HL-60 (cell line): ENCODE measurements around the gene PACSIN1.

Experiments
- DNase-seq, 2 experiments: peaks; one replicate each; pipeline ENCODE4 v3.0.0-alpha.2; 2010 to 2020; ENCODE audit warnings: low read depth in 1 of 2, low spot score in 1 of 2
- H3K27ac ChIP-seq: fragments of 250-450 bp; sonication (Bioruptor Pico); replicated peaks from 2 replicates; pipeline ENCODE4 v1.5.1; 2020; ENCODE audit warnings: mild to moderate bottlenecking, moderate library complexity
- H3K27me3 ChIP-seq: fragments of 250-450 bp; sonication (Bioruptor Pico); 2 replicates; pipeline ENCODE4 v1.5.1; 2021; ENCODE audit warnings: mild to moderate bottlenecking, moderate library complexity; ENCODE audit not compliant: insufficient read depth, poor library complexity, severe bottlenecking
- H3K4me3 ChIP-seq: replicated peaks from 2 replicates; pipeline ENCODE4 v1.5.1; 2011; ENCODE audit warnings: mild to moderate bottlenecking, control low read depth, low read length; ENCODE audit not compliant: insufficient read depth
- GABPA ChIP-seq: IDR thresholded peaks from 2 replicates; pipeline ENCODE4 v1.6.1; 2012; ENCODE audit warnings: low read depth
- POLR2AphosphoS5 ChIP-seq: IDR thresholded peaks from 2 replicates; pipeline ENCODE4 v1.6.1; 2012; ENCODE audit warnings: low read depth
- SPI1 ChIP-seq: IDR thresholded peaks from 2 replicates; pipeline ENCODE4 v1.6.1; 2012; ENCODE audit warnings: low read depth, mild to moderate bottlenecking, borderline replicate concordance
- TF ChIP-seq, protein P1 (sequence below): IDR thresholded peaks from one replicate; pipeline ENCODE4 v1.5.1; 2011; ENCODE audit warnings: low read length, control low read depth, inconsistent platforms; ENCODE audit not compliant: insufficient read depth
- TF ChIP-seq, protein P2 (sequence below): IDR thresholded peaks from 2 replicates; pipeline ENCODE4 v1.6.1; 2012; ENCODE audit warnings: low read depth; ENCODE audit not compliant: insufficient replicate concordance

PACSIN1 gene

DNA sequence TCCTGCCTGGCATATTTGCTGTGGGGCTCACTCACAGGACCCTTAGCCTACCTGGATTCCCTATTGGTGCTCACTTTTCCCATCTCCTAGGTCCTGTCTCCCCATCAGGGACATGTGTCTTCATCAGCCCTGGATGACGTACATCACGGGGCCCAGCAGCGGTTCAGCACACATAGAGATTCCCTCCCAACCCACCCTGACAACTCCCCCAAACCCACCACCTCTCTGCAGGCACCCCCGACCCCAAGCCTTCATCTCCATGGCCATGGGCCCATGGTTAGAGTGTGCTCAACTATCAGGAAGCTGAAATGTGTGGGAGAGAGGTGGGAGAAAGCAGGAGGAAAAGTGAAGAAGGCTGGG lies 115.7 kb downstream of the PACSIN1 start:
- TF ChIP-seq, protein P1, sequence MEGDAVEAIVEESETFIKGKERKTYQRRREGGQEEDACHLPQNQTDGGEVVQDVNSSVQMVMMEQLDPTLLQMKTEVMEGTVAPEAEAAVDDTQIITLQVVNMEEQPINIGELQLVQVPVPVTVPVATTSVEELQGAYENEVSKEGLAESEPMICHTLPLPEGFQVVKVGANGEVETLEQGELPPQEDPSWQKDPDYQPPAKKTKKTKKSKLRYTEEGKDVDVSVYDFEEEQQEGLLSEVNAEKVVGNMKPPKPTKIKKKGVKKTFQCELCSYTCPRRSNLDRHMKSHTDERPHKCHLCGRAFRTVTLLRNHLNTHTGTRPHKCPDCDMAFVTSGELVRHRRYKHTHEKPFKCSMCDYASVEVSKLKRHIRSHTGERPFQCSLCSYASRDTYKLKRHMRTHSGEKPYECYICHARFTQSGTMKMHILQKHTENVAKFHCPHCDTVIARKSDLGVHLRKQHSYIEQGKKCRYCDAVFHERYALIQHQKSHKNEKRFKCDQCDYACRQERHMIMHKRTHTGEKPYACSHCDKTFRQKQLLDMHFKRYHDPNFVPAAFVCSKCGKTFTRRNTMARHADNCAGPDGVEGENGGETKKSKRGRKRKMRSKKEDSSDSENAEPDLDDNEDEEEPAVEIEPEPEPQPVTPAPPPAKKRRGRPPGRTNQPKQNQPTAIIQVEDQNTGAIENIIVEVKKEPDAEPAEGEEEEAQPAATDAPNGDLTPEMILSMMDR, result no peak
- TF ChIP-seq, protein P2, sequence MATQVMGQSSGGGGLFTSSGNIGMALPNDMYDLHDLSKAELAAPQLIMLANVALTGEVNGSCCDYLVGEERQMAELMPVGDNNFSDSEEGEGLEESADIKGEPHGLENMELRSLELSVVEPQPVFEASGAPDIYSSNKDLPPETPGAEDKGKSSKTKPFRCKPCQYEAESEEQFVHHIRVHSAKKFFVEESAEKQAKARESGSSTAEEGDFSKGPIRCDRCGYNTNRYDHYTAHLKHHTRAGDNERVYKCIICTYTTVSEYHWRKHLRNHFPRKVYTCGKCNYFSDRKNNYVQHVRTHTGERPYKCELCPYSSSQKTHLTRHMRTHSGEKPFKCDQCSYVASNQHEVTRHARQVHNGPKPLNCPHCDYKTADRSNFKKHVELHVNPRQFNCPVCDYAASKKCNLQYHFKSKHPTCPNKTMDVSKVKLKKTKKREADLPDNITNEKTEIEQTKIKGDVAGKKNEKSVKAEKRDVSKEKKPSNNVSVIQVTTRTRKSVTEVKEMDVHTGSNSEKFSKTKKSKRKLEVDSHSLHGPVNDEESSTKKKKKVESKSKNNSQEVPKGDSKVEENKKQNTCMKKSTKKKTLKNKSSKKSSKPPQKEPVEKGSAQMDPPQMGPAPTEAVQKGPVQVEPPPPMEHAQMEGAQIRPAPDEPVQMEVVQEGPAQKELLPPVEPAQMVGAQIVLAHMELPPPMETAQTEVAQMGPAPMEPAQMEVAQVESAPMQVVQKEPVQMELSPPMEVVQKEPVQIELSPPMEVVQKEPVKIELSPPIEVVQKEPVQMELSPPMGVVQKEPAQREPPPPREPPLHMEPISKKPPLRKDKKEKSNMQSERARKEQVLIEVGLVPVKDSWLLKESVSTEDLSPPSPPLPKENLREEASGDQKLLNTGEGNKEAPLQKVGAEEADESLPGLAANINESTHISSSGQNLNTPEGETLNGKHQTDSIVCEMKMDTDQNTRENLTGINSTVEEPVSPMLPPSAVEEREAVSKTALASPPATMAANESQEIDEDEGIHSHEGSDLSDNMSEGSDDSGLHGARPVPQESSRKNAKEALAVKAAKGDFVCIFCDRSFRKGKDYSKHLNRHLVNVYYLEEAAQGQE, result no peak
- TF ChIP-seq SPI1 (no peak), POLR2AphosphoS5 (no peak), GABPA (no peak)
- Histone ChIP-seq H3K27ac (no peak overlapping the region), H3K27me3 (no peaks in the 10 kb centered on the region), H3K4me3 (no peak overlapping the region)
- no peak for DNase-seq

DNA sequence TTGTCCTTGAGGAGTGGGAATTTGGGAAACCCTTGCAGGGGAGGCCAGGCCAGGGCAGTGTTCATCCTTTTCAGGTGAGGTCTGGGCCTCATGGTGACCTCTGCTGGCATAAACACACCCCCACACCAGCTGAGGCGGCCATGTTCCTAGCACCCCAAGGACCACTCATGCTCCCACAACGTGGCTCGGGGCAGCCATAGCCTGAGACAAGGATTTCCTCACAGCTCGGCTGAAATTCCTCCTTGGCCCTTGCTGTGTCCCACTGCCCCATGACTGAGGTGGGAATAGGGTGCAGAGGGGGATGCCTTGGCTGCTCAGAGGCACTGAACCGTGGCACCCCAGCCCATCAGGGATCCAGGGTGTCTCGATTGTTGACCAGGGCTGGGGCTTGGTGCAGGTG lies 117.6 kb downstream of the PACSIN1 start:
- no peaks in the 10 kb centered on the region for H3K27me3 ChIP-seq
- TF ChIP-seq, protein P1, result peak; percentile 3
- no peak for TF ChIP-seq SPI1
- no peak overlapping the region for H3K27ac ChIP-seq
- no peak for DNase-seq
- no peak overlapping the region for H3K4me3 ChIP-seq

DNA sequence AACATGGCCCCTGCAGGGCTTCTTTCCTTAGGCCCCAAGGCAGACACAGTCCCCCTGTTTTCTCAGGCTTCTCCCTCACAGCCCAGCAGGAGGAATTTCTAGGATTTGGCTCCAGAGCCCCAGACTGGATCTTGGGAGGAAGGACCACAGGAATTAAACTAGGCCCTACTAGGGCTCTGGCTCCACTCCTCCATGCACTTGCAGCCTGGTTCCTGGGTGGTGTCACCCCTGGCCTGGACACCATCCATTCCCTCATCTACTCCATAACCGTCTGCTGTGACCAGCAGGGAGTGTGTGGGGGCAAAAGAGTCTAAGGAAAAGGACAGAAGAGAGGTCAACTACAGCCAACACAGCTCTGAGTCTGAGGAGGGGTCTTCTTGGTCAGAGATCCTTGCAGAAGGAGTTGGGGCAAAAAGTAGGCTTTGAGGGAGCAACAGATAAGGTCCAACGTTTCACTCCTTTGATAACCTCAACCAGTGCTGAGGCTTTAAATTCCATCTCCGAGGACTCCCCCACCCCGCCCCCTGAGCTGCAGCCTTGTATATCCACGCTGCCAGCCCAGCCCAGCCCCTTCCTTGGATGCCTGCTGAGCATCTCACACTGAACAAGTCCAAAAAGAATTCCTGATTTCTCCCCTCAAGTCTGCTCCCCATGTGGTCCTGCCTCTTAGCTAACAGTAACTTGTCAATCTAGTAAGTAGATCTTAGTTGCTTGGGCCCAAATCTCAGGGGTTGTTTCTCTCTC lies 118.2 kb downstream of the PACSIN1 start:
- H3K27ac ChIP-seq, result no peak overlapping the region
- DNase-seq, result no peak

More for the DNA sequence above, 118.2 kb downstream of the PACSIN1 start:
- H3K4me3 ChIP-seq, result no peak overlapping the region
- TF ChIP-seq GABPA (no peak), POLR2AphosphoS5 (no peak), SPI1 (no peak)
- TF ChIP-seq, protein P2, result no peak
- TF ChIP-seq, protein P1, result no peak
- no peaks in the 10 kb centered on the region for H3K27me3 ChIP-seq
